GM19395 (cell line): ENCODE measurements around the gene DNAJC17.

Experiments
- ATAC-seq: cut with Tn5 transposase; IDR thresholded peaks from one replicate; pipeline ENCODE4 v1.9.1; 2021; ENCODE audit warnings: mild to moderate bottlenecking, moderate library complexity; ENCODE audit not compliant: unreplicated experiment

Gene DNAJC17

DNA sequence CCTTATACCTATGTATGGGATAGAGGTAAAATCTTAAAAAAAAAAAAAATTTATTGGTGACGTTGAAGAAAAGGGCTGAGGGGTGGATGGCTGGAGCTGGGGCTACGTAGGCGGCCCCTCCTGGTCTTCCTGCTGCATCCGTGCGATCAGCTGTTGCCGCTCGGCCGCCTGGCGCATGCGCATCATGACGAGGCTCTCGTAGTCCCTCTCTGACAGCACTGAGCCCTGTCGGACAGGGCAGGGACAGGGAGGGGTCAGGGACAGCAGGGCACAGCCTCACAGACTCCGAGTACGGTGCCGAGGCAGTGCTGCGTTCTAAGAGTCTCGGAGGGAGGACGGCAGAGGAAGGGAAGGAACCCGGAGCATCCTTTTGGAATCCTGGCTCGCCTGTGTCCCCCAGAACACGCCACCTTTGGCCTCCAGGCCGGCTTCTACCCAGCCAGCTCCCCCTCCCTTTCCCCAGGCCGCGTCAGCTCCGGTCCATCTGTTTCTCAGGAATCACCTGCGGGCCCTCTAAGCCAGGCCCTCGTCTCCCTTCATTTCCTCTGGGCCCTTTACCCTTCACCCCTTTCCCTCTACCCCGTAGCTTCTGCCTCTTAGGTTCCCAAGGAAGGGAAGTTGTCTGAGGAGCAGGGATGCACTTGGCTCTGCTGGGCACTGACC is 39.3 kb downstream of the DNAJC17 start:
- no peak for ATAC-seq

DNA sequence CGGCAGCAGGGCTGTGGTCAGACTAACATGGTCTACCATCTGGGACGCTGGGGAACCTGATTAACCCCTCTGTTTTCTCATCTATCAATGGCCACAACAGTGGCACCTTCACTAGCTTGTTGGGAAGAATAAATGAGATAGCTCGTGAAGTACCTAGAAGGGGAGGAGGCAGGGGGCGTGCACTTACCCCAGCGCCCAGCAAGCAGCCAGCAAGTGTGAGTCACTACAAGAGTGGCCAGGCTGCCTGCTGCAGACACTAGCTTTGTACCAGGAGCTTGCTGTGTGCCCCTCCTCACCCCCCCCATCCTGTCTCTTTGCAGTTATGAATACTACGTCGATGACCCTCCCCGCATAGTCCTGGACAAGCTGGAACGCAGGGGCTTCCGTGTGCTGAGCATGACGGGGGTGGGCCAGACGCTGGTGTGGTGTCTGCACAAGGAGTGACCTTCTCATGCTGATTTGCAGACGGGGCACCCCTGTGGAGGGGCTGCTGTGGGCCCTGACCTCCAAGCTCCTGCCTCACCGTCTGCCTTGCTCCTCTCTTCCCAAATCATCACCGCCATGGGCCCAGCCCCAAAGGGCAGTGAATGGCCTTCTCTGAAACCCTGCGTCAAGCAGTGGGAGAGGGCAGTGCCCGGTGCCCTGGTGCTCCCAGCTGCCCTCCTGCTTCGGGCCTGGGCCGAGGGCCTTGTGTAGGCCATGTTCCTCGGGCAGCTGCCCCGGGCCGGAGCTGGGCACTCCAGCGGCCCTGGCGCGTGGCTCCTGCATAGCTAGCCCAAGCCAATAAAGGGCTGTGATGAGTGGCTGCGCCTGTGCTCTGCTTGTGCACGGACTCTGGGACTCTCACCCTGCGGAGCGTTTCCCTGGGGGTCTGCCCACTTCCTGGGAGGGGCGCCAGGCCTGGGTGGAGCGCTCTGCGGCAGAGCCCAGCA is 40.1 kb downstream of the DNAJC17 start:
- ATAC-seq = no peak

DNA sequence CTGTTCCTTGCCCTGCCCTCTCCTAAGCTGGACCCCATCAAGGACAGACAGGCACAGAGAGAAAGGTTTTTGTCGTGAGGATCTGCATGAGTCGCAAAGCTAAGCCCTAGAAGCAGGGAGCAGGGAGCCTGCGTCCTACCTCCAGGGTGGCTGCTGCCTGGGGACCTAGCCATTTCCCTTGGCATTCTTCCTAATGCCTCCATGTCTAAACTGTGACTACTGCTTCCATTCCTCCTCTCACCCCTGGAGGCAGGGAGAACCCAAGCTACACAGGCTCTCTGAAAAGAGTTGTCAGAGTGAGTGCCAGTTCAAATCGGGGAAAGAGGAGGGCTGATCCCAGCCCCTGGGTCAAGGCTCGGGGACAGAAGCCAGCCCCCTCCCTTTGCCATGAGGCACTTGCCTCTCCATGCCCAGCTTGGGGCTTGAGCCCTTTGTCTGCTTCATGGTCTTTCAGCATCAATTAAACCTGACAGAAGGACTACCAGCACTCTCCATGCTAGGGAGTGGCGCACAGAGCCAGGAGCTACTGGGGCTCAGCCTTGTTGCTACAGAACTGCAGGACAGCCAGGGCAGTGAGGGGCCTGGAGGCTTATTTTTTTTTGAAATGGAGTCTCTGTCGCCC is 41.0 kb downstream of the DNAJC17 start:
- ATAC-seq = no peak

DNA sequence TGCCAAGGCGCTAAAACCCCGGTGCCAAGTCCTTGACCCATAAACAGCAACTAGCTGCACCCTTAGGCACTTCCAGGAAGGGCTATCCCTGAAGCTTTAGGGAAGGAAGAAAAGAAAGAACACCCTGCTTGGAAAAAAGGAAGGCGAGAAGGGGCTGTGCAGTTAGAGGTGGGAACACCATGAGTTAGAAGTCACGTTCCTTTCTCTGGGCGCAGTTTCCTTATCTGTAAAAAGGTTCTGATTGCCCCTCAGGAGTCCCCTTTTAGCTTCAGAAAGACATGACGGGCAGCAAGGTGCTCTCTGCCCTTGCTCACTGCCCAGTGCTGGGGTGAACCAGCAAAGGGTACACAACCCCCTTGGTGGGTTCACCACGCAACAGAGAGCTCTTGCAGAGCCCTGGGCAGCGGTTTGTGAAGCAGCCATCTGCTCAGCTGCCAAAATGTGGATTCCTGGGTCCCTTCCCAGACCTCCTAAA is 42.6 kb downstream of the DNAJC17 start:
- no peak for ATAC-seq

DNA sequence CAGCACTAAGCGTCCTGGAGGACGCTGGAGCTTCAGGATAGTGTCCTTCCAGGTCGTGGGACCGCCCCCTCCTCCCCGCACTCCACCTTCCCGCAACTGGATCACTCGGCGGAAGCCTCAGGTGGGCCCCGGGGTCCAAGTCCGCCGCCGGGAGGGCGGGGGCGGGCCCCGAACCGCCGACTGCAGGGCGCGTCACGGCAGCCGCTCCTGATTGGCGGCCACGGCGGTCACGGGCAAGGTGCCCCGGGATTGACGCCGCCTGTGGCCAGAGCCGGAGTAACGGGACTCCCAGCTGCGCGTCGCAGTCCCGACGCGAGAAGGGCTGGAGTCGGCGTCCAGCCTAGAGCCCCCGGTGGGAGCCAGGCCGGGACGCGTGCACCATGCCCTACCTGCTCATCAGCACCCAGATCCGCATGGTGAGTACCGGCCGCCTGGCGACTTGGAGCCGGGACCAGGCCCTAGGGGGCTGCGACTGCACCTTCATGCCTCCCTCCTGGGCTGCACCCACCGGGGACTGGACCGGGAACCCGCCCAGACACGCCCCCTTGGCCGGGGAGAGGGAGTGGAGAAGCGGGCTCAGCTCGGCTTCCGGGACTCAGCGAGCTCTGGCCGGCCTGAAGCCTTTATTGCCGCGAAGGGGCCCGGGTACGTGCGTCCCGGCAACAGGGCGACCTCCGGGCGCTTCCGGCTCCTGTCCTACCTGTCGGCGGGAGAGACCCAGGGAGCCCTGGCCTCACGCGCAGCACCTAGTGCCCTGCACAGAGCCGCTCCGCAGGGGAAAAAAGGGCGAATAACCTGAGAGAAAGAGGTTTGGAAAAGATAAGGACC is 43.3 kb downstream of the DNAJC17 start, which contains the start of gene GCHFR:
Gene GCHFR, plus strand, starts transcription at position 268 of the 828 bp plus-strand sequence. Its CDS starts 113 bp downstream, at position 381.
- ATAC-seq = peak; percentile 45

GRCh38 chr15:40762919-40763800 is 44.1 kb downstream of the DNAJC17 start:
- no peak for ATAC-seq

- ATAC-seq = no peak
These were observed 47.3 kb downstream of the DNAJC17 start for GRCh38 chr15:40759961-40760360.

DNA sequence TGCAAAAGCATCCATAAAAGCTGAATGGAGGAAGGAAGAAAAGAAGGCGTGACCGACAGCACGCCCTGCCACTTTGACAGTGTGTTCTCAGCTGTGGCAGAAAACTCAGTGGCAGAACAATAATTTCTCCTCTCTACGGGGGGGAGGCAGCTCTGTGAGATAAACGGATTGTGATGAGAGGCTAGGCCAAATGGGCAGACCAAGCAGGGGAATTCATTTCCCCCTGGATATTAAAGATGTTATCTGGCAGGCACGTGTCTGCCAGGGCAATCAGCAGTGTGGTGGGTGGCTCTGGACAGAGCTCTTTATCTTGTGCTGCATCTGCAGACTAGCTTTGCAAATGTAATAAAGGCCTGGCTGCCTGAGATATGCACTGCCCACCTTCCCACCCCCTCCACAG is 50.3 kb downstream of the DNAJC17 start:
- ATAC-seq = no peak

DNA sequence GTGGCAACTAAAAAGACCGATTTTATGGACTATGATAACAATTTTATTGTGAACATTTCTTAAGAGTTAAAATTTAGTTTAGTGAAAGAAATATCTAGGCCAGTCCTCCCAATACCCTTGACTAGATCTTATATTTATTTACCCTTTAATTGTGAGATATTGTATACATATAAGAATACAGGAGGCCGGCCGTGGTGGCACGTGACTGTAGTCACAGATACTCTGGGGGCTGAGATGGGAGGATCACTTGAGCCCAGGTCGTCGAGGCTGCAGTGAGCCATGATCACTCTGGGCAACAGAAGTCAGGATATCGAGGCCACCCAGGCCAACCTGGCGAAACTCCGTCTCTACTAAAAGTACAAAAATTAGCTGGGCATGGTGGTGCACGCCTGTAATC is 51.5 kb downstream of the DNAJC17 start:
- ATAC-seq = no peak

DNA sequence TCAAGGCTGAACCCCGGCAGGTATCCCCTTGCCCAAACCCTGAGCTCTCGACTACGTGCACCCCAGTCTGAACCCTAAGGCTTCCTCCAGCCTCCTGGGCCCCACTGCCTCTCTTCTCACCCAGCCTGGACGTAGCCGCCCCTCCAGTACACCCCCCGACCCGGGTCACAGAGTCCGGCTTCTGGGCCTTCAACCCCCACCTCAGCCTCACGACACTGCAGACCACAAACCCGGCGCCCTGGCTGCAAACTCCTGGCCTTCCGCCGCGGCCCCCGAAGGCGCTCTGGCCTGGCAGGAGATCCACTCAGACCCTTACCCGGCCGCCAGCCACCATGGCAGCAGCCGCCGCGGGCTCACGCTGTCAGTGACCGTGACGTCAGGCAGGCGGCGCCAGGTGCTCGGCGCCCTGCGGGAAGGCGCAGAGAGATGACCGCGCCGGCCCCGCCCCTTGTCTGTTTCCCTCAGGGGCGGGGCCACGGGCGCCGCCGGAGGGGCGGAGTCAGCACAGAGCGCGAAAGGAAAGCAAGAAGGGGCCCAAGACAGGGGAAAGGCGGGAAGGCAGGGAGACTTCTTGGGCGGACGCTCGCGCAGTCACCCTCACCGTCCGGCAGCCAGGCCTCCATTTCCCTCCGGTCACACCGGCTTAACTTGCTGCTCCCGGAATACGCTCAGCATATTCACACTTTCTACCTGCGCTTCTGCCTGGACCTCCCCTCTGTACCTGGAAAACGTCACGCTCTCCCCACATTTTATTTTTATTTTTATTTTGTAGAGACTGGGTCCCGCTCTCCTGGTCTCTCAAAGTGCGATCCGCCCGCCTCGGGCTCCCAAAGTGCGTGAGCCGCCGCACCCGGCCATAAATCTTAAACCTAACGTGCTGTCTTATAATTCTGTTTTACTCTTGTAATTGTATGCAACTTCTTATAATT is 52.1 kb downstream of the DNAJC17 start, which contains the start of gene RMDN3:
Gene RMDN3, minus strand, starts transcription at position 372 of the 929 bp plus-strand sequence. CDS start 471 bp downstream, outside the sequence.
- peak; percentile 71 for ATAC-seq

- ATAC-seq = peak; percentile 13
These were observed 52.7 kb downstream of the DNAJC17 start for GRCh38 chr15:40754574-40754882.

GRCh38 chr15:40751745-40752144 is 55.5 kb downstream of the DNAJC17 start:
- no peak for ATAC-seq

DNA sequence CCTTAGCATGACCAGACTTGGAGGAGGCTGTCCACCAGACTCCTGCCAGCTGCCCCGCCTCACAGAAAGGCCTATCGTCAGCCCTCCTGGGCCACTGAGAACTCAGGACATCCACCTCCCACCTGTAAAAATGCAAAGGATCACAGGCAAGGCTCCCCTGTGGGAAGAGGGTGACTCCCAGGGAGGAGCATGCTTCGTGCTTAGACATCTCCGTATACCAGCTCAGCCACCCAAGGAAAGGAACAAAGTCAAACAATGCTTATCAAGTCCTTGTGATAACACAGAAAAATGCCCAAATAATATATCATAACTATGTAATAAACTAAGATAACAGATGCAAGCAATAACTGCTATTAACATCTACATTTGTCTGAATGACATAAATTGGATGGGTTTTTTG is 56.4 kb downstream of the DNAJC17 start:
- no peak for ATAC-seq

DNA sequence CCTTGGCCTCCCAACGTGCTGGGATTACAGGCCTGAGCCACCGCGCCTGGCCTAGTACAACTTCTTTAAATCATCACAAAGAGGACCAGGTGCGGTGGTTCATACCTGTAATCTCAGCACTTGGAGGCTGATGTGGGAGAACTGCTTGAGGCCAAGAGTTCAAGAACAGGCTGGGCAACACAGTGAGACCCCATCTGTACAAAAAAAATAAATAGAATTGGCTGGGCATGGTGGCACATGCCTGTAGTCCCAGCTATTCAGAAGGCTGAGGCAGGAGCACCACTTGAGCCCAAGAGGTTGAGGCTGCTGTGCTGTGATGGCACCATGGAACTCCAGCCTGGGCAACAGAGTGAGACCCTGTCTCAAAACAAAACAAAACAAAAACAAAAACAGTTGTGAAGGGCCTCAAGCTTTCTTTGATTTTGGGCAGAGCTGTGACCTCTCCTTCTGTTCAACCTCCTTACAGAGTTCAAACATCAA is 58.1 kb downstream of the DNAJC17 start:
- ATAC-seq = no peak

DNA sequence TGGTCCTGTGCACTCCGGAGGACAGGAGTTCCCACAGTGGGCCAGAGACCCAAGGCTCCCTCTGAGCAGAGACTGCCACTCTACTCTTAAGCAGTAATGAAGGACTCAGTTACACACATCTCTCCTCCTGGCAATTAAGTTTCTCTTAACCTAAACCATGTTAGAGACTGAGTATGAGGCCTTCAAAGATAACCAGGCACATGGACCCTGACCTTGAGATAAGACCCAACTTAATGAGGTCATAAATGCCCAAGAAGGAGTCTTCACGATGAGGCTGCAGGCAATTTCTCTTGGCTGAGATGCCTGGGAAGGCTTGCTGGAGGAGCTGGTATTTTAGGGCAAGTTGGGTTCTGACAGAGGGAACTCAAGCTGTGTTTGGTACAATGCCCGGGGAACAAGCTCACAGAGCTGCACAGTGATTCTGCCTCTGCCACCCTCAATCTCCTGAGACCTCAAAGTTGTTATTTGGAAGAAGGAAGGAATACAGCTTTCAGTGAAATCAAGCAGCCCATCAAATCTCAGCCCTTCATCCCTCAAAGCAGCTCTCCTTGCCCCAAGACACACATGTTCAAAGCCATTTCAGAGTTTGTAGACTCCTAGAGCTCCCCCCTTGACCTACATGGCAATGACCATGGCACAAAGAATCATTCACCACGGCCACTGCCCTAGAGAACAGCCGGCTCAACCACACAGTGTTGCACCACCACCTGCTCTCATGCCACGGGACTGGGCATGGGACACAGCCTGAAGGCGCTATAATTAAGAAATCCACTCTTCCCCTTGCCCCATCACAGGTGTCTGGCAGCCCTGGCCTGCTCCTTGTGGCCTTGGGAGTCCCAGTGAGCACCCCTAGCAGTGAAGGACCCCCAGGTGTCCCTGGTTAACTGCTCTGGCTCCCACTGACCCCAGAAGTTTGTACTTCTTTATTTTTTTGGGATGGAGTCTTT is 59.3 kb downstream of the DNAJC17 start:
- no peak for ATAC-seq

DNA sequence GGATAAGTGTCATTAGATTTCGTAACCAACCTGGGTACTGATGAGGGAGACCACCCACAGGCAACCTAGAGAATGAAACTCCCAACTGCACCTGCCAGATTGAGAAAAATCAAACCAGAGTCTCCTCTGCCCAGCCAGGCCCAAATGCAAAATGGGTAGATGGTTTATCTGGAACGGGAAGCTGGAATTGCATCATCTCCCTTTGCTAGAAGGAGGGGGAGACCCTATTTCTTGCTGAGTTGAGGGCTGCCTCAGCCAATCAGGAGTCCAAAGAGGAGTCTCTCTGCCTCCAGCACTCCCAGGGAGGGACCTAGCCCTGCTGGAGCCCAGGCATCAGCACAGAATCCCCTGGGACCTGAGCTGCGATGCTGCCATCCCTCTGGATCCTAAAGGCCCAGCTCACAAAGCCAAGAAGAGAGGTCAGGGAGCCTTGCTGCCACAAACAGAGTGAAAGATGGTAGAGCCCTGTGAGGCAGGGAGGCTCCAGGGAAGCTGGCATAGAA is 60.3 kb downstream of the DNAJC17 start:
- ATAC-seq = no peak

- no peak for ATAC-seq
These were observed 62.5 kb downstream of the DNAJC17 start for GRCh38 chr15:40744815-40745152.
